Spinal cord (tissue), 10 donors: ENCODE results near the gene FBXL7. TPM values are rescaled to one million over a fixed set of nuclear protein-coding genes. Genes with fewer than 3 reads are reported as not detected.
"Not testable (repeated sequence)": the region's sequence is repeated elsewhere in the genome, so short reads cannot be mapped to it uniquely, and the experiment has no call there.

Experiments
- DNase-seq, 6 donors: peaks; one replicate each; pipeline versions ENCODE4 v3.0.0 to v3.0.0-alpha.2; 2013 to 2015; ENCODE audit warnings: low spot score in 6 of 6, low read depth in 4 of 6
- H3K27ac ChIP-seq: one replicate; pipeline ENCODE4 v1.5.1; 2013; ENCODE audit warnings: low read depth, low read length, control low read depth
- H3K27me3 ChIP-seq: one replicate; pipeline ENCODE4 v1.6.1; 2013; ENCODE audit warnings: low read length; ENCODE audit not compliant: control insufficient read depth, insufficient read depth
- H3K36me3 ChIP-seq: one replicate; pipeline ENCODE4 v1.6.1; 2013; ENCODE audit warnings: low read length; ENCODE audit not compliant: control insufficient read depth, insufficient read depth
- H3K4me1 ChIP-seq: one replicate; pipeline ENCODE4 v1.6.1; 2013; ENCODE audit warnings: low read length; ENCODE audit not compliant: control insufficient read depth, insufficient read depth
- H3K4me3 ChIP-seq: one replicate; pipeline ENCODE4 v1.5.1; 2013; ENCODE audit warnings: low read depth, low read length, control low read depth
- H3K9me3 ChIP-seq: one replicate; pipeline ENCODE4 v1.6.1; 2013; ENCODE audit warnings: low read length; ENCODE audit not compliant: control insufficient read depth, insufficient read depth
- whole genome bisulfite sequencing: methylation state at CpG from one replicate; pipeline ENCODE4 v1.1.5; 2013; ENCODE audit warnings: missing lambda C conversion rate; ENCODE audit not compliant: insufficient coverage; 5-methylcytosine and 5-hydroxymethylcytosine counted together
- polyA plus RNA-seq, 2 donors: library from polyadenylated mRNA; unstranded; fragments of 120-200 nt; gene quantifications; one replicate each; pipeline ENCODE4 v1.2.1, GENCODE V29; 2013; ENCODE audit not compliant: insufficient read length in 2 of 2
- total RNA-seq, 2 donors: library from RNA; depleted of rRNA in 1 of 2; stranded (reverse); fragments of 120-200 nt in 1 of 2; fragments of >200 nt in 1 of 2; gene quantifications; one replicate each; pipeline versions ENCODE4 v1.2.3 to v1.2.4, GENCODE V29; 2013 to 2014
- donor health status: healthy.

FBXL7 gene
- total and polyA plus RNA-seq, 4 donors = 6.9 to 29.8 (median 24.8) TPM

DNA sequence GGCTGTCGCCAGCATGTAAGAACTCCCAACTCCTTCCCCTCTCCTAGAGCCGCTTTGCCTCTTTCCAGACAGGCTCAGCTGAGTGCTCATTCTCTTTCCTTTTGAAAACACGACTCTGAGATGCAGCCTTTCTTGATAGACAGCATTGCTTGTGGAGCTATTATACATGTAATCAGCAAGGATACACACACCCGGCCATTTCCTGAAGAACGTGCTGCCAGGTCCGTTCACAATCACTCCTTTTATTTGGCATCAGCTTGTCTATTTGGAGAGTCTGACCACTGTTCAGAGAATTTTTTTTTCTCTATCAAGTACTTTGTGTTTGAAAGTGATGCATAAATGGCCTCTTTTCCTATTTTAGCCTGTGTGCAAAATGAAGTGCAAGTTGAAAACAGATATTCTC, 351.0 kb downstream of the FBXL7 start:
- Histone ChIP-seq H3K4me1 (peaks cover 5% of the 10 kb centered on the region), H3K9me3 (no peaks in the 10 kb centered on the region), H3K27ac (no peak overlapping the region), H3K4me3 (no peak overlapping the region), H3K36me3 (no peaks in the 10 kb centered on the region), H3K27me3 (no peaks in the 10 kb centered on the region)
- 33% methylated on average over 1 of the region's 6 CpGs for WGBS
- DNase-seq = peak in 2 of 6 donors; percentile 34 to 37

DNA sequence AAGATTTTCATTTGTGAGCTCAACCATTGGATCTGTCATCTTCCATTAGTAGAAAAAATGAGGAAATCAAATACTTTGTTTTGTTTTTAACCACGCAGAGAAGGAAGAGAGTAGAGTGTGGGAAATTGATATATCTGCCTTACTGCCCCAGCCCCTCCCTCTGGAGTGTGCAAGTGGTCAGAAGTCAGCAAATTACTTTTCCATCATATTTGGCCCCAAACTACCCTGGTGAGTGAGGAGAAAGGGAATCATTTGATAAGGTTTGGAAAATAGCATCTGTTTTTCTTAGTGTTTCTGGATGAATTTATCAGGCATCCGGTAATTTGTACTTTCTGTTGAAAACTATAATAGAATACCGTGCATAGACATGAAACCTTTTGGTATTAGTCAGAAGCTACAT, 352.2 kb downstream of the FBXL7 start:
- no peak for DNase-seq
- H3K27ac ChIP-seq = no peak overlapping the region
- WGBS = no CpG with 5 or more reads among the region's 3 CpGs
- no peaks in the 10 kb centered on the region for H3K9me3 ChIP-seq
- H3K36me3 ChIP-seq = no peaks in the 10 kb centered on the region
- no peaks in the 10 kb centered on the region for H3K27me3 ChIP-seq
- H3K4me3 ChIP-seq = no peak overlapping the region
- H3K4me1 ChIP-seq = peaks cover 5% of the 10 kb centered on the region

DNA sequence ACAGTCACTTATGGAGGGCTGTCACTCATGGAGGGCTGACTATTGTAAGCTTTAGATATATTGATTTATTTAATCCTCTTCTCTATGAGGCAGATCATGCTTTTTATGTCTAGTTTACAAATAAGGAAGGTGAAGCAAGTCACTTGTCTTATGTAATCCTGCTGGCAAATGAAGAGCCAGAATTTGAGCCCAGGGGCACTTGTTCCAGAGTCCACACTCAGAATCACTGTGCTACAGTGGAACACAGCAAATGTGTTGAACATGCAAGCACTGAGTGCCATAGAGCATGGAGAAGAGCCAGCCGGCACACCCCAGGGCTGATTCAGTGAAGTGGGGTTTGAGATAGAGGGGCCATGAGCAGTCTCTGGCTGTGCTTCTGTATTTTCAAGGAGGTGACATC, 353.0 kb downstream of the FBXL7 start:
- no peaks in the 10 kb centered on the region for H3K27me3 ChIP-seq
- no peaks in the 10 kb centered on the region for H3K36me3 ChIP-seq
- WGBS = 87% methylated on average over 1 of the region's 1 CpG
- peaks cover 5% of the 10 kb centered on the region for H3K4me1 ChIP-seq
- DNase-seq = no peak
- no peak overlapping the region for H3K4me3 ChIP-seq
- H3K27ac ChIP-seq = no peak overlapping the region
- no peaks in the 10 kb centered on the region for H3K9me3 ChIP-seq

DNA sequence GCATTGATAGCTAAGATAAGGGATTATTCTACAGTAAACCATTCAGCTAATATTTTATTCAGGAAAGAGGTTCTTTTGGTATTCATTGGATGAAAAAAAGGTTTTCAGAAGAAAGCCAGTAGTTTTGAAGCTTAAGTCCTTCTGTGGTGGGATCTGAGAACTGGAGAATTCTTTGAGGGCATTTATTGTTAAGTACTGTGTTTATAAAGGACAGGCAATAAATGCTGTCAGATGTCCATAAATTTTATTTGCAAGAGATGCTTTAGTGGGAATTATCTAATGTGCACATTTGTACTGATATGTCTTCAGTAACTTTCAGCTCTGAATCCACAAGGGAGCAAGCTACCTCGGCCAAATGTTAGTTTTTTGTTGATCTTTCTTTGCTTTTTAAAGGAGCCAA, 358.3 kb downstream of the FBXL7 start:
- no peaks in the 10 kb centered on the region for H3K4me1 ChIP-seq
- no peaks in the 10 kb centered on the region for H3K36me3 ChIP-seq
- no peak overlapping the region for H3K4me3 ChIP-seq
- WGBS = no CpG with 5 or more reads among the region's 1 CpG
- no peaks in the 10 kb centered on the region for H3K27me3 ChIP-seq
- no peak for DNase-seq
- H3K27ac ChIP-seq = no peak overlapping the region
- H3K9me3 ChIP-seq = no peaks in the 10 kb centered on the region

- Histone ChIP-seq H3K9me3 (peaks cover 1% of the 10 kb centered on the region), H3K27me3 (no peaks in the 10 kb centered on the region), H3K27ac (no peak overlapping the region), H3K36me3 (no peaks in the 10 kb centered on the region), H3K4me3 (no peak overlapping the region), H3K4me1 (no peaks in the 10 kb centered on the region)
- DNase-seq = no peak
- WGBS = 92% methylated on average over 3 of the region's 4 CpGs
Observed at GRCh38 chr5:15864536-15865215, 364.7 kb downstream of the FBXL7 start.

- H3K27me3 ChIP-seq, H3K36me3 ChIP-seq, H3K9me3 ChIP-seq, DNase-seq, H3K27ac ChIP-seq, H3K4me1 ChIP-seq, H3K4me3 ChIP-seq: not testable (repeated sequence)
- no CpG with 5 or more reads among the region's 1 CpG for WGBS
Observed at GRCh38 chr5:15872259-15872658, 372.3 kb downstream of the FBXL7 start.

DNA sequence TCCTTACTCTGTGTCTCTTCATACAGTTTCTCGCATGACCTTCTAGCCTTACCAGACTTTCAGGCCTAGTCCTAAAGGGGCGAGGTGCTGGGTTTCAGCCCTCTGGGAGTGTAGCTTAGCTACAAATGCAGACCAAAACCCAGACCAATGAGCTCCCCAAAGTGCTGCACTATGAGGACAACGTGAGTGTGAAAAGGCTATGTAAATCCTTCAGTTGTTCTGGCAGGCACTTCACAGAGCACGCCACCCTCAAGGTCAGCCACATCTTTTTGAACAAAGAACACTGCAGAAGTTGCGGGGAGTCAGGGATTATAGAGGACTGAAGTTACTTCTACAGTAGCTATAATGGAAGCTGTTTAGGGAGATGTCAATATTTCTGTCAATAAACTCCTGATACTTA, 377.9 kb downstream of the FBXL7 start:
- no peak overlapping the region for H3K27ac ChIP-seq
- DNase-seq = no peak
- no peaks in the 10 kb centered on the region for H3K36me3 ChIP-seq
- no peaks in the 10 kb centered on the region for H3K9me3 ChIP-seq
- H3K4me1 ChIP-seq = no peaks in the 10 kb centered on the region
- WGBS = 100% methylated on average over 2 of the region's 5 CpGs
- no peaks in the 10 kb centered on the region for H3K27me3 ChIP-seq
- no peak overlapping the region for H3K4me3 ChIP-seq

GRCh38 chr5:15880201-15880600, 380.2 kb downstream of the FBXL7 start:
- WGBS = 90% methylated on average over 3 of the region's 3 CpGs
- Histone ChIP-seq H3K27me3 (no peaks in the 10 kb centered on the region), H3K4me3 (no peak overlapping the region), H3K9me3 (no peaks in the 10 kb centered on the region), H3K36me3 (no peaks in the 10 kb centered on the region), H3K4me1 (no peaks in the 10 kb centered on the region), H3K27ac (no peak overlapping the region)
- no peak for DNase-seq

GRCh38 chr5:15885156-15885555, 385.2 kb downstream of the FBXL7 start:
- no peaks in the 10 kb centered on the region for H3K36me3 ChIP-seq
- no peaks in the 10 kb centered on the region for H3K9me3 ChIP-seq
- 83% methylated on average over 1 of the region's 3 CpGs for WGBS
- no peak overlapping the region for H3K4me3 ChIP-seq
- H3K27ac ChIP-seq = no peak overlapping the region
- no peak for DNase-seq
- H3K4me1 ChIP-seq = no peaks in the 10 kb centered on the region
- no peaks in the 10 kb centered on the region for H3K27me3 ChIP-seq

- Histone ChIP-seq H3K27ac (no peak overlapping the region), H3K4me3 (no peak overlapping the region), H3K36me3 (no peaks in the 10 kb centered on the region), H3K4me1 (no peaks in the 10 kb centered on the region), H3K9me3 (no peaks in the 10 kb centered on the region), H3K27me3 (no peaks in the 10 kb centered on the region)
- WGBS = no CpG with 5 or more reads among the region's 1 CpG
- DNase-seq = no peak
Observed at GRCh38 chr5:15886156-15886555, 386.2 kb downstream of the FBXL7 start.
